ENCODE data around the gene BUD31.

Gene BUD31

DNA sequence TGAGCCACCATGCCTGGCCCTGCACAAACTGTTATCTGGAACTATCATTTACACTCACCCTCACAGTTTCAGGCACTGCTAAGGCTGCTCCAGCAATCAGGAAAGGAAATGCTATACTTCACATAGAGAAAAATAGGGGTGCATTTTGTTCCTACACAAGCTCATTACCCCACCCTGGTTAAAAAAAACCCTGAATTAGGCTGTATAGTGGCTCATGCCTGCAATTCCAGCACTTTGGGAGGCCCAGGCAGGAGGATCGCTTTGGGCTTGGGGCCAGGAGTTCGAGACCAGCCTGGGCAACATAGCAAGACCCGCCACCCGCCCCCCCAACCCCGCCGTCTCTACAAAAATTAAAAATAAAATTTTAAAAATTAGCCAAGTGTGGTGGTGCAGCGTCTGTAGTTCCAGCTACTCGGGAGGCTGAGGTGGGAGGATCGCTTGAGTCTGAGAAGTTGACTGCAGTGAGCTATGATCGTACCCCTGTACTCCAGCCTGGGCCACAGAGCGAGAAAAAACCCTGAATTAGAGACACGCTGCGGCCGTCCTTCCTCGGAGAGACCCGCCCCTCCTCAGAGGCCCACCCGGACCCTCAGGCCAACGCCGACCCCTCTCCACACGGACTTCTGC is 29.3 kb downstream of the BUD31 start:
- DNase-seq, result no peak

DNA sequence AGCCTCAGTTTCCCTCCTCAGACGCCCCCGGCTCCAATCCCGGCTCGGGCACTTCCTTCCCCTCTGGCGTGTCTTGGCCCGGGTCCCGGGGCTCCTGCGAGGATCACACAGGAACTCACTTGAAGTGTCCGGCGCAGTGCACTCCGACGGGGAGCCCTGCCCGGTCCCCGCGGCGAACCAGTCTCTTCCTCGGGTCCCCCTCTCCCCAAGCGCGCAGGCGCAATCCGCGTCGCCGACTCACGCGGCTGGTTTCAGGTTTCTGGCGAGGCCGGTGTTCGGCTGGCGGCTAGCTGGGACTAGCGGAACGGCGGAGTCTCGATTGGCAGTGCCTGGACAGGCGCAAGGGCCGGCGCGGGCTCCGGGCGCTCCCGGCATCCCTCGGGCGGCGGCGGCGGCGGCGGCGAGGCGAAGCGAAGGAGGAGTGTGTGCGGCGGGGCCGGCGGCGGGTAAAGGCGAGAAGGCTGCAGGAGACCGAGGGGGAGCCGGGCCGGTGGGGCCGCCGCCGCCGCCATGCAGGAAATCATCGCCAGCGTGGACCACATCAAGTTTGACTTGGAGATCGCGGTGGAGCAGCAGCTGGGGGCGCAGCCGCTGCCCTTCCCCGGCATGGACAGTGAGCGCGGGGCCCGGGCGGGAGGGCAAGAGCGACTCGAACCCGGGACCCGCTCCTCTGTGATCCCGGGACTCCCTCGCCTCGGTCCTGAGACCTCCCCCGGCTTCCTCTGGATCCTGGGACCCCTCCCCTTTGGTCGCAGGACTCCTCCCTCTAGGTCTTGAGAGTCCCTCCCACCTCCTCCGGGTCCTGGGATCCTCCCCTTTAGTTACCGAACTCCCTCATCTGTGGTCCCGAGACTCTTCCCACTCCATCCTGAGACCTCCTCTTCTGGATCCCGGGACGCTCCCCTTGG is 30.1 kb downstream of the BUD31 start, which contains the start of the genes CPSF4 and PTCD1:
Gene CPSF4, plus strand, starts transcription at position 371 of the 908 bp plus-strand sequence. Its CDS starts 140 bp downstream, at position 511.
Gene PTCD1, minus strand, starts transcription at position 226 of the 908 bp plus-strand sequence. CDS start 3,556 bp downstream, outside the sequence.
- peak; percentile 69 for DNase-seq

DNA sequence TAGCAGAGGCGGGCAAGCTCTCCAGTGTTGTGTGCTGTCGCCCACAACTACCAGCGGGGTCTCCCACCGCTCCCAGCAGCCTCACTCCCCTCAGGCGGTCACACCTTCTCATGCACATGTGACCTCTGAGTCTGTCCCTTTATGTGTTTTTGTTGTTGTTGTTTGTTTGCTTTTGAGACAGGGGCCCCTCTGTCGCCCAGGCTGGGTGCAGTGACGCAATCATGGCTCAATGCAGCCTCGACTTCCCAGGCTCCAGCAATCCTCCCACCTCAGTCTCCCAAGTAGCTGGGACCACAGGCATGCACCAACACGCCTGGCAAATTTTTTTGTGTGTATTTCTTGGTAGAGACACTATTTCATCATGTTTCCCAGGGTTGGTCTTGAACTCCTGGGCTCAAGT is 31.4 kb downstream of the BUD31 start:
- no peak for DNase-seq

DNA sequence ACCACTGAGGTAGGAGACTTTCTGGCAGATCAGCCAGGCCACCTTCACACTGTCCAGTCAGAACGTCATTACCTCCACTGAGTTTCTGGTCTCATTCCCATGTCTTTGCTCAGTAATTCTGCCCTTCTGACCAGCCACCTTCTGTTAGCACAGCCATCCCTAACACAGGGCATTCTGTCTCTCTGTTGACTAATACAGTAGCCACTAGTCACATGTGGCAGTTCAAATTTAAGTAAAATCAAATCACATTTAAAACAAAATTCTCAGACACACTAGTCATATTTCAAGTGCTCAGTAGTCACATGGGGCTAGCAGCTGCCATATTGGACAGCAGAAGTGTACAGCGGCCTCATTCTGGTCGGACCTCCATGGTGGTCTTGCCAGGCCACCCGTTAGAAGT is 37.3 kb downstream of the BUD31 start:
- DNase-seq, result no peak

DNA sequence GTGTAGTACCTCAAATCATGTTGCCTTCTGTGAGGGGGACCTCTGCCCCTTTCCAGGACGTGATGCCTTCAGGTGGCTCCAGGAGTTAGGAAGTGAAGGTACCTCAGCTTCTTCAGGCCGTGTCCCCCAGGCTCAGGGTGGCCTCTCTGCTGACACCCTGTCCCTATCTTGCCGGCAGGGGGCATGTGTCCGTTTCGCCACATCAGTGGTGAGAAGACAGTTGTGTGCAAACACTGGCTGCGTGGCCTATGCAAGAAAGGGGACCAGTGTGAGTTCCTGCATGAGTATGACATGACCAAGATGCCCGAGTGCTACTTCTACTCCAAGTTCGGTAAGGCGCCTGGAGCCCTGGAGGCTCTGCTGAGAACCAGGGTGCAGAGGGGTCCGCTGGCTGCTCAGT is 39.2 kb downstream of the BUD31 start:
- DNase-seq, result no peak

DNA sequence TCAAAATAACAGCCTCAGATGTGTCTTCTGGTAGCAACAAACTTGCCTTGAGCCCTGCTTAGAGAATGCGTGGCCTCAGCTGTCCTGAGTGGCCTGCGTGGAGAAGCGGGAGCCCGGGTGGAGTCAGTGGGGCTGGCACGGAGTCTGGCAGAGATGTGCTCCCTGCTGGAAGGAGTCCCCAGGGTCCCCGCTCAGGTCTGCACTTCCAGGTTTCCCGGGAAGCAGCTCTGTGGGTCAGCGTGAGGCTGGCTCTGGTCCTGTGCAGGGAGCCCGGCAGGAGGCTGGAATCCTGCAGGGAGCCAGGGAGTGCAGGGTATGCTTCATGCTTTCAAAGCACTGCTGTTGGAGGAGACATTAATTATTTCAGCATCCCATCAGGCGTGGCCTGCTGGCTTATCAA is 40.1 kb downstream of the BUD31 start:
- no peak for DNase-seq

DNA sequence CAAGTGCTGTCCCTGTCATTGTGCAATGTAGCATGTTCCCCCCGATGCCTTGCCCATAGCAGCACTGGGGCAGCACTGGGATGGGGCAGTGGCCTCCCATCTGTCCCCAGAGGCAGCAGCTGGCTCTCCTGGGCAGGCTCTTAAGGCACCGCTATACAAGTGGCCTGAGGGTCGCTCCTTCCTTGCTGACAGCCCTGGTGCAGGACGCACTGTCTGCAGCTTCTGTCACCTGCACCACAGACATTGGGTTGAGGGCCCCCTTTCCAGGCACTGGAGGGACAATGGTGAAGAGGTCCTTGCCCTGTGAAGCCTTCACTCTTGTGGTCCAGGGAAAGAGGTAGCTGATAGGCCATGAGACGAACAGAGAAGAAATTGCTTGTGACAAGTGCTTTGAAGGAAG is 40.6 kb downstream of the BUD31 start:
- DNase-seq, result no peak

DNA sequence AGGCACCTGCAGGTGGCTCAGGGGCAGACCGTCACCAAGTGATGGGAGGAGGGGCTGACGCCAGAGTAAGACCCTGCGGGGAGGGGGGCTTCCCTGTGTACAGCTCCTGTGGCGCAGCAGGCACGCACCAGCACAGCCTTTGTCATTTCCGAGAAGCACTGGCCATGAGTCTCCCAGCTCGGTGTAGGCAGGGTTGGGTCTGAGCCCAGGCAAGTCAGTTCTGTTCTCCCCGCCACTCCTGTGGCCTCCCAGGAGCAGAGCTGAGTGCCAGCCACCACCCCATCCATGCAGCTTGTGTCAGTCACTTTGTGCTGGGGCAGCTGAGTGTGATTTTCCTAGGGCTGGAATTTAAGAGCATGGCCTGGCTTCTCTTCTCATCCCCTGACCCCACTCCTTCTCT is 43.2 kb downstream of the BUD31 start:
- no peak for DNase-seq

DNA sequence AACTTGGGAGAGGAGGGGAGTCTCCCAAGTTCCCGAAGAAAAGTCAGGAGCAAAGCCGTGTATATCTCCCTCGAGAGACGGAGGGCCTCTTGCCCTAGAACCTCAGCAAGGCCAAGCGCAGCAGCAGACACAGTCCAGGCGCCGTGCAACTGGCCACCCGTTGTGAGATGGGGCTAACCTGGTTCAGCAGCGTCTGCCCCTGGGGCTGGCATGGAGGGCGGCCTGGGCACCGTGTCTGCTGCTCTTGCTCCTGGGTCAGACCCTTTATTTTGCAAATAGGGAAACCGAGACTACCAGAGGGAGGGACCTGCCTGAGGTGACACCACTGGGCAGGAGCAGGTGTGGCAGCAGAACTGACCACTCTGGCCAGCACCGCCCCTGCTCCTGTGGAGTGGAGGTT is 43.8 kb downstream of the BUD31 start:
- DNase-seq, result no peak

DNA sequence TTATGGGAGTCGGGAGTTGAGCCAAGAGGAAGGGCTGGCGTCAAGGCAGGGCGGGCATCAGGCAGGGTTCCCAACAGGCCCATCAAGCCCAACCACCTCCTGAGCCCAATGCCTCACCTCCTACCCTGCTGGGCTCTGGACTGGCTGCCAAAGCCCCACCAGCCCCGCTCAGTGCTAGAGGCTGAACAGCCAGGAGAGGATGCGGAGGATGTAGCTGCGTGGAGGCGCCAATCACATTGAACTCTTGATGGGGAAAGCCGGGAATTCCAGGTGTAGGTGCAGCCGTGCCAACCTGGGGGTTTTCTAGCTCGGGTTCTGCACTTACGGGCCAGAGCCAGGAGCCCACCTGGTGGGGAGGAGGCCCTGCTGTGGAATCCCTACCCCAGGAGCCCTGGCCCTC is 44.3 kb downstream of the BUD31 start:
- DNase-seq, result no peak

DNA sequence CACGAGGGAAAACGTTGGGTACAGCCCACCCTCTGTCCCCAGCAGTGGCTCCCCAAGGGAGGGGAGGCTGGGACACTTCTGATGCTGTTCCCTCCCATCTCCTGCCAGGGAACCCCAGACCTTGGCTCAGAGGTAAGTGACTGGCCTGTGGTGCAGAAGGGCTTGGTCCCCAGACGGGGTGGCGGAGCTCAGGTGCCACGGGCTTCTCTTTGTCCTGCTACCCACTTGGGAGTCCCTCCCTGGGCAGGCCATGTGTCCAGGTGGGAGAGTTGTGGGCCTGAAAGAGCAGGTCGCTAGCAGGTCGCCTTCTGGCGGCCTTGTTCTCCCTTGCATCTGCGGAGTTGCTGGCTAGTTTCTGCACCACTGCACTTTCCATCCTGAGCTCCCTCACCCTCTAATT is 47.1 kb downstream of the BUD31 start:
- no peak for DNase-seq

DNA sequence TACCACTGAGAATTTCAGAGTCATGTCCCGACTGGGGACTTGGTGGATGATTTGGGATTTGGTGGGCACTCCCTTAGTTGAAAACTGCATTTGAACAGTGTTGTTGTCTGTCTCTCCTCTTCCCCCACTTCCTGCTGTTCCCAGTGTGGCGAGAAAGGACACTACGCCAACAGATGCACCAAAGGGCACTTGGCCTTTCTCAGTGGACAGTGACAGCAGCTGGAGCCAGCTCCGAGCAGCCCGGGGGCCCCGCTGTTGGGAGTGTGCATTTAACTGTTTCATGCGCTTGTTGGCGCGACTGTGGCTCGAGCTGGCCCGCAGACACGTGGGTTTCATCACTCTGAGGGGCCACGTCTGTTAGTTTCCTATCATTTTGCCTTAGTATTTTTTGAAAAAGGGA is 47.5 kb downstream of the BUD31 start:
- no peak for DNase-seq

DNA sequence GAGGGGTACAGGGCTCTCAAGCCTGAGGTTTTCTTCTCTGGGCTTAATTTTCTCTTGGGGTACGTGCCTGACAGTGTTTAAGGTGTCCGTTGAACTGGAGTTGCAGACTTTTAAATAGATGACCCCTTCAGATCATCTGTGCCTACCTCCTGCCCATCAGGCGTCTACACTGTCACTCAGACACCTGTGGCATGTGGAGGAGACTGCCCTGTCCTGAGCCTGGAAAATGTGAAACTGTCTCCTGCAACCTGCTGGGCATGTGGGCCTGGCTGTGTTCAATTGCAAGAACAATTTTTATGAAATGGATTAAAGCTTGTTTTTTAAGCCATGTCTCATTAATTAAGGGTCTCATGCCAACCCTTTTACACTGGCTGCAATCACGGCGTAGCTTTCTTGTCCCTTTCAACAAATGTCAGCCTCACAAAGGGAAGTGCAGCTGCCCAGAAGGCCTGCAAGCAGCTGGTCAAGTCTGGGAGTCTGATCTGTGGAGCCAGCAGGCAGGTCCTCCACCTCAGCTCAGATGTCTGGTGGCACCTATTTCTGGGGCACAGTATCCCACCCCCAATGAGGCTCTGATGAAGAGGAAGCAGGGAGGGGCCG is 48.4 kb downstream of the BUD31 start:
- no peak for DNase-seq

DNA sequence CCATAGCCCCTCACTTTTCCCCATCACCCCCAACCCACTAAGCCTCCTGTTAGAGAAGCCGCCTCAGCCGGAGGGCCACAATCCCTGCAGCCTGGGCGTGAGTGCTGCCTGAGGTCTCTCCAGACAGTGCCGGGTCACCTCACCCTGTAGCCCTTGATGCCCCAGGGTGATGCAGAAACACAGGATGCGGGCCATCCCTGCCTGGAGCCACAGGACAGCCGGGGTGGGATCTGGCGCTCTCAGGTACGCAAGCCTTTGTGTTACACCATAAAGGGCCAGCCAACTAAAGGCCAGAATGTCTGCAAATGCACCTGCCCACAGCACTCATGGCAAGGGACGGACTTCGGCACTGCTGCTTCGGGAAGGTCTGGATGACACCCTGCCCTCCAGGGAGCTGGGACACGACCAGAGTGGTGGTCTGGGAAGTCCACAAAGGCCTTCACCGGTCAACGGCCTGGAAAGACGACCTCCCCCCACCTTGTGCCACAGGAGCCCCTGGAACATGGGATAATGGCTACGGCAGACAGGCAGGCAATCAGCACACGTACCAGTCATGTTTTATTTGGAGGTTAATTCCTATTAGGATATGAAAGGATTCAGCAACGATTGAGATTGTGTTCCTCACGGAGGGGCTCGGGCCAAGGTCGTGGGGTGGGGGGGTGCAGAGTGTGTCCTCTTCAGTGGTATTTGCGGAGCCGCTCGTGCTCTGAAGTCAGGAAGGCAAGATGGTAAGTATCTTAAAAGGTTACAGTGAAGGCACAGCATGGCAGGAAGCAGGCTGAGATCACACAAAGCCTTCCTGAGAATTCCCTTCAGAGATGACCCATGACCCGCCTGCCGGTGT is 49.1 kb downstream of the BUD31 start:
- no peak for DNase-seq

DNA sequence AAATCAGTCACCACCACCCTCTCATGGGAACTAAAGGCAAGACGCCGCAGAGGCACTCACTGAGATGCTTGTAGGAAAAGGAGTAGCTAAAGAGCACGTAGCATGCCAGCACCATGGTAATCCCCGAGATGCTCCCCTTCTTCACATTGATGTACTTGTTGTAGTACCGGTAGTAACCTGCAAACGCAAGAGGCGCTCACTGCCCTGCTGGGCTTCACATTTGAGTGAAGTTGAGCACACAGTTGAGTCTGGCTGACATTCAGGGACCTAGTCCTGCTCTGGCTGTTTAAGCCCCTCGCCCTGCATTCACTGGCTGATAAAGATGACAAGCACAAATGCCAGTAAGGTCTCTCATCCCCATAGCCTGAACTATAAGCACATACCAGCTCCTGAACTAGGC is 50.3 kb downstream of the BUD31 start:
- no peak for DNase-seq

DNA sequence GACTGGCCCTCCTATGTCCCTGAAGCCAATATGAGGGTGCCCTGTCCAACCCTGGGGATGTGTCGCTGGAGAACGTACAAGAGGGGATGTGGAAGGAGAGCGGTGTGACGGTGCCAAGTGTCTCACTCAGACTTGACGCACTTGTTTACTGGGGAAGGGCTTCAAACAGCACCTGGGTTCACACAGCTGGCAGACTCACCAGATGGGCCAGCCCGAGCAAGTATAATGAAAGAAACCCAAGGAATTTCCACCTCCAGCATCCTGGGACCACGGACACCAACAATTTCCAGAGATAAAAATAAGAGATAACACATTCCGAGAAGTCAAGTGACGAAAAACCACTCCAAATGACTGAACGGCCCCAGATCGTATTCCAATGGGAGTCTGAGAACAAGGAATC is 51.9 kb downstream of the BUD31 start:
- DNase-seq, result no peak

DNA sequence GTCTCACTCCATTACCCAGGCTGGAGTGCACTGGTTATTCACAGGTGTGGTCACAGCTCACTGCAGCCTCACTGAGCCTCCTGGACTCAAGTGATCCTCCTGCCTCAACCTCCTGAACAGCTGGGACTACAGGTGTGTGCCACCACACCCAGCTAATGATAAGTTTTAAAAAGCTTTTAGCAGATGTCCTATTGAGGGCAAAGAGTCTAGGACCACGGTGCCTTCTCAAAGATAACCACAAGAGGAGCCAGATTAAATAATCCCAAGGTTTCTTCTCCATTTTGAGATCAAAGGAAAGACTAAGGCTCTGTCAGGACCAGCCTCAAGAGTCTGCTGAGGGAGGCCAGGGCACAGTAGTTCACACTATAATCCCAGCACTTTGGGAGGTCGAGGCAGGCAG is 52.5 kb downstream of the BUD31 start:
- no peak for DNase-seq

DNA sequence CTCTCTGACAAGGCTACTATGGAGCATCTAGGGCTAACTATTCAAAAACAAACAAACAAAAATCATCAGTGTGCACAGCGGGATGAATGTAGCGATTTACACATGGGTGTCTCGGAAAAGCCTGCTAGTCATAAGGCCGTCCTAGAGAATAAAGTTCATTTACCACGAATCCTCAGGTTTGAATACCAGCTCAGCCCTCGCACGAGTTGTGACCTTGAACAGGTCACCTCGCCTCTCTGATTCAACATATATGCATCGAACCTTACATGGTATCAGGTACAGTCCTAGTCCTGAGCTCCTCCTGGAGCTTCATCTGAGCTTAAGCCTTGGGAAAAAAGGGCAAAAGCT is 56.6 kb downstream of the BUD31 start:
- DNase-seq, result no peak

DNA sequence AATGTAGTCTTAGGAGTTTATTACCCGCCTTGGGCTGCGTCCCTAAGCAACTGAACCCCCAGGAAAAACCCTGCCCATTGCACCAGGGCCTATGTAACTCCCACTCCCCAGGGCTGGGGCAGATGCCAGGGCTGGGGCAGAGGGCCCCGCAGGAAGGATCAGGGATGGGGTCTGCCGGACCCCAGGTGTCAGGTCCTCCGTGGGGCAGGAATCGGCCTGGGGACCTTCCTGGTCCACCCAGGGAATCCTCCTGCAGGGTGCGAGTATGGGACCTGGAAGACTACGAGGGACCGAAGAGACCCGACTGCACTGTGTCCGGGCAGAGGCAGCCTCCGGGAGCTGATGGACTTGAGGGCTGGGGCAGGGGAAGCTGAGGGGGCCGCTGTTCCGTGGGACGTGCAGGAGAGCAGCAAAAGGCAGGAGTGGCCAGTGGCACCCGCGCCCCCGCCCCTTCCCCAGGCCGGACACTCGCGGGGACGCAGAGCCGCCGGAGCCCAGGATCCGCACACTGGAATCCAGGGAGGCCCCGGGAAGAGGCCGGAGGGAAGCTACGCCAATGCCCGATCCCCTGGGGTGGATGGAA is 59.7 kb downstream of the BUD31 start:
- no peak for DNase-seq
